ENCODE data around the gene DMBX1. TPM values are rescaled to one million over a fixed set of nuclear protein-coding genes. Genes with fewer than 3 reads are reported as not detected.

The DMBX1 gene
- total RNA-seq, 1 donor from 2014 or later = not detected

DNA sequence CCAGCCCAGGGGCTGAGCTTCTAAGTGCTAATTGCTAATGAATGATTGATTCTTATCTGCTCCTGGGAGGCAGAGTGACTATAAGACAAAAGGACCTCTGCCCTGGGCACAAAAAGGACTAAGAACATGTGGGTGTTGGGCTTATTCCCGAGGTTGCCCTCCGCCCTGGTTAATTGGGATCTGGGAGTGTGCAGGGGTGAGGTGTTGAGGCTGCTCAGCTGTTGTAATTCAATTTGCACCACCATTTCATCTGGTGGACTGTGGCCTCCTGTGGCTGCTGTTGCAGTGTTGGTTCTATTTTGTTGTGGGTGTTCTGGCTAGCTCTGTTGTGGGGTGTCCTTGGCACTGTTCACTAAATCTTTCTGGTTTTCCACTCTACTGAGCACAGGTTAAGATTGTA lies 48.5 kb downstream of the DMBX1 start:
- no peak for FAIRE-seq
- DNase-seq (ENCODE audit: low spot score in 2 of 2) = no peak

Other genes starting within 250 kb of the DMBX1 start
- 0.82 TPM for gene RAD54L, start 242.1 kb upstream of the DMBX1 start, total RNA-seq
- gene LRRC41, start 186.2 kb upstream of the DMBX1 start, total RNA-seq = 51.0 TPM
- 326 TPM for gene UQCRH, start 186.1 kb upstream of the DMBX1 start, total RNA-seq
- gene NSUN4, start 149.0 kb upstream of the DMBX1 start, total RNA-seq = 7.7 TPM
- gene FAAH, start 95.5 kb upstream of the DMBX1 start, total RNA-seq = 19.6 TPM
- gene KNCN, start 61.8 kb downstream of the DMBX1 start, total RNA-seq = under 0.01 TPM
- 7.7 TPM for gene MKNK1, start 114.4 kb downstream of the DMBX1 start, total RNA-seq
- gene MOB3C, start 127.0 kb downstream of the DMBX1 start, total RNA-seq = 3.3 TPM
- gene ATPAF1, start 178.5 kb downstream of the DMBX1 start, total RNA-seq = 31.4 TPM
- not detected for gene TEX38, start 182.0 kb downstream of the DMBX1 start, total RNA-seq
- 11.0 TPM for gene EFCAB14, start 229.3 kb downstream of the DMBX1 start, total RNA-seq